HEK293 (cell line): ENCODE data around the gene ZFAND3.

Experiments
- CTCF ChIA-PET: fragments of 350-600 bp; formaldehyde crosslinking; extraction: SDS; loops from one replicate; lab custom pipeline; 2021; ENCODE audit warnings: antibody characterized with exemption; lab: Yijun Ruan, JAX
- POLR2A ChIA-PET: fragments of 300-600 bp; formaldehyde crosslinking; extraction: SDS; loops from one replicate; lab custom pipeline; 2020; ENCODE audit warnings: antibody characterized with exemption, inconsistent platforms; lab: Yijun Ruan, JAX
- H3K27ac ChIP-seq: fragments of 200-500 bp; sonication (Bioruptor generic); 2 replicates; pipeline ENCODE4 v1.5.1; 2014; ENCODE audit warnings: low read depth, low read length, control low read depth, inconsistent platforms; ENCODE audit errors: extremely low read depth
- H3K36me3 ChIP-seq, 2 experiments: fragments of 200-500 bp in 1 of 2; sonication (Bioruptor generic) in 1 of 2; 1 replicate in 1 of 2; 2 replicates in 1 of 2; pipeline ENCODE4 v1.5.1; 2014 to 2017; ENCODE audit warnings: inconsistent platforms in 2 of 2, low read length in 2 of 2; ENCODE audit not compliant: control insufficient read depth in 2 of 2, insufficient read depth in 1 of 2
- H3K4me1 ChIP-seq: fragments of 200-500 bp; sonication (Bioruptor generic); 2 replicates; pipeline ENCODE4 v1.5.1; 2014; ENCODE audit warnings: mild to moderate bottlenecking, low read length, inconsistent platforms; ENCODE audit not compliant: control insufficient read depth, insufficient read depth
- H3K4me3 ChIP-seq: 2 replicates; pipeline ENCODE4 v1.5.1; 2011; ENCODE audit warnings: low read depth, mild to moderate bottlenecking, control low read depth, low read length, moderate library complexity
- H3K9me3 ChIP-seq: fragments of 200-500 bp; sonication (Bioruptor generic); 2 replicates; pipeline ENCODE4 v1.5.1; 2014; ENCODE audit warnings: low read depth, low read length, inconsistent platforms; ENCODE audit not compliant: control insufficient read depth, insufficient read depth
- CTCF ChIP-seq: fragments of 450-650 bp; formaldehyde crosslinking; IDR thresholded peaks from 2 replicates; pipeline ENCODE4 v1.5.1; 2016; ENCODE audit warnings: missing biosample characterization, missing genetic modification characterization
- EGR2 ChIP-seq: fragments of 450-650 bp; formaldehyde crosslinking; IDR thresholded peaks from 2 replicates; pipeline ENCODE4 v1.5.1; 2016; ENCODE audit warnings: low read depth, missing biosample characterization, missing genetic modification characterization
- ELK4 ChIP-seq: IDR thresholded peaks from 2 replicates; pipeline ENCODE4 v1.6.1; 2011; ENCODE audit warnings: mild to moderate bottlenecking, low read depth, low read length, borderline replicate concordance
- MEIS1 ChIP-seq: sonication (generic); formaldehyde crosslinking; IDR thresholded peaks from 2 replicates; pipeline ENCODE4 v1.8.1; 2022; ENCODE audit warnings: missing genetic modification reagents, mild to moderate bottlenecking, borderline replicate concordance
- MYNN ChIP-seq: fragments of 450-650 bp; formaldehyde crosslinking; IDR thresholded peaks from 2 replicates; pipeline ENCODE4 v1.5.1; 2016; ENCODE audit warnings: missing biosample characterization, missing genetic modification characterization, borderline replicate concordance
- RBAK ChIP-seq: fragments of 450-650 bp; formaldehyde crosslinking; IDR thresholded peaks from 2 replicates; pipeline ENCODE4 v1.5.1; 2016; ENCODE audit warnings: missing biosample characterization, missing genetic modification characterization
- SETDB1 ChIP-seq: IDR thresholded peaks from one replicate; pipeline ENCODE4 v1.6.1; 2017; ENCODE audit warnings: mild to moderate bottlenecking, low read length, moderate library complexity, mixed read lengths; ENCODE audit not compliant: insufficient read length
- ZBTB7A ChIP-seq: fragments of 450-650 bp; formaldehyde crosslinking; IDR thresholded peaks from 2 replicates; pipeline ENCODE4 v1.5.1; 2016; ENCODE audit warnings: low read depth, missing biosample characterization, missing genetic modification characterization
- ZFHX2 ChIP-seq: fragments of 450-650 bp; formaldehyde crosslinking; conservative IDR thresholded peaks from 2 replicates; pipeline ENCODE4 v1.5.1; 2016; ENCODE audit warnings: missing biosample characterization, missing genetic modification characterization
- ZNF175 ChIP-seq: fragments of 450-650 bp; formaldehyde crosslinking; IDR thresholded peaks from 2 replicates; pipeline ENCODE4 v1.5.1; 2016; ENCODE audit warnings: missing biosample characterization, missing genetic modification characterization
- ZNF404 ChIP-seq: fragments of 450-650 bp; formaldehyde crosslinking; IDR thresholded peaks from 2 replicates; pipeline ENCODE4 v1.5.1; 2017; ENCODE audit warnings: missing biosample characterization, missing genetic modification characterization
- ZNF449 ChIP-seq: fragments of 450-650 bp; formaldehyde crosslinking; IDR thresholded peaks from 2 replicates; pipeline ENCODE4 v1.5.1; 2017; ENCODE audit warnings: missing biosample characterization, mild to moderate bottlenecking, missing genetic modification characterization, moderate library complexity
- ZNF514 ChIP-seq: fragments of 450-650 bp; formaldehyde crosslinking; IDR thresholded peaks from 2 replicates; pipeline ENCODE4 v1.5.1; 2016; ENCODE audit warnings: missing biosample characterization, missing genetic modification characterization
- ZNF548 ChIP-seq: fragments of 450-650 bp; formaldehyde crosslinking; IDR thresholded peaks from 2 replicates; pipeline ENCODE4 v1.5.1; 2016; ENCODE audit warnings: missing biosample characterization, missing genetic modification characterization
- ZNF629 ChIP-seq: fragments of 450-650 bp; formaldehyde crosslinking; IDR thresholded peaks from 2 replicates; pipeline ENCODE4 v1.5.1; 2017; ENCODE audit warnings: missing biosample characterization, missing genetic modification characterization
- ZNF639 ChIP-seq: fragments of 450-650 bp; formaldehyde crosslinking; IDR thresholded peaks from 2 replicates; pipeline ENCODE4 v1.5.1; 2016; ENCODE audit warnings: missing biosample characterization, missing genetic modification characterization
- ZNF76 ChIP-seq: fragments of 450-650 bp; formaldehyde crosslinking; IDR thresholded peaks from 2 replicates; pipeline ENCODE4; 2016; ENCODE audit warnings: low read depth, missing biosample characterization, missing genetic modification characterization, borderline replicate concordance

The ZFAND3 gene

GRCh38 chr6:38151580-38152500 lies 332.3 kb downstream of the ZFAND3 start:
- Histone ChIP-seq H3K4me1 (no peaks in the 10 kb centered on the region), H3K27ac (no peak overlapping the region), H3K9me3 (no peaks in the 10 kb centered on the region), H3K4me3 (no peak overlapping the region), H3K36me3 (peaks cover 0 to 9% of the 10 kb centered on the region in 2 experiments; a peak in 1 of 3 replicates)
- TF ChIP-seq ZNF629 (no peak), EGR2 (tag by site-specific recombination) (peak; percentile 38; the same call in 1 of the 2 replicates)
- CTCF ChIA-PET: no interaction called here
- POLR2A ChIA-PET: no interaction called here

DNA sequence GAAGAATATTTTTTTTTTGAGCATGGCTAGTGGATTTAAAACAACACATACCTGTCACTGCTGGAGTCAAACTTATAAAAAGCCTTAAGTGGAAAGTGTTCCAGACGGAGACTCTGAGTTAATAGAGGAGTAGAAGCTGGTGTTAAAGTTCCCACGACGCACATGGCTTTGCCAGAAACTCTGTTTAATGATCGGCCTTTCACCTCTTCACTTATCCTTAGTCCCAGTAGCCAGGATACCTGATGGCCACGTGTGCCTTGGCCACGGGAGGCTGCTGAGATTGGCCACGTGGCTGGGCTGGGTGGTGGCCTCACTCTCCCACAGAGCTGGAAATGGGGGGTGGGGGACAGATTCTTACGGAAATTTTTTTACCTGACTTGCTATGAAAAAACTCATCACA lies 333.1 kb downstream of the ZFAND3 start:
- Histone ChIP-seq H3K4me3 (no peak overlapping the region), H3K36me3 (peaks cover 0 to 9% of the 10 kb centered on the region in 2 experiments; a peak in 1 of 3 replicates), H3K27ac (no peak overlapping the region), H3K9me3 (no peaks in the 10 kb centered on the region), H3K4me1 (no peaks in the 10 kb centered on the region)
- ChIA-PET POLR2A (no interaction called here), CTCF (no interaction called here)
- TF ChIP-seq ELK4 (no peak), ZNF76 (tag by site-specific recombination) (no peak), ZNF639 (no peak)

GRCh38 chr6:38153076-38153797 lies 333.7 kb downstream of the ZFAND3 start:
- POLR2A ChIA-PET: no interaction called here
- H3K27ac ChIP-seq: no peak overlapping the region
- TF ChIP-seq ZFHX2 (tag by site-specific recombination): peak; percentile 66
- TF ChIP-seq MEIS1 (CRISPR knock-in tag): no peak
- no peak for TF ChIP-seq ZNF404 (tag by site-specific recombination)
- TF ChIP-seq EGR2 (tag by site-specific recombination): peak; percentile 50; the same call in 1 of the 2 replicates
- TF ChIP-seq, all 188 proteins: peak for 2
- H3K9me3 ChIP-seq: no peaks in the 10 kb centered on the region
- no peak overlapping the region for H3K4me3 ChIP-seq
- no peaks in the 10 kb centered on the region for H3K4me1 ChIP-seq
- H3K36me3 ChIP-seq: peaks cover 0 to 9% of the 10 kb centered on the region in 2 experiments; a peak in 1 of 3 replicates
- CTCF ChIA-PET: no interaction called here

DNA sequence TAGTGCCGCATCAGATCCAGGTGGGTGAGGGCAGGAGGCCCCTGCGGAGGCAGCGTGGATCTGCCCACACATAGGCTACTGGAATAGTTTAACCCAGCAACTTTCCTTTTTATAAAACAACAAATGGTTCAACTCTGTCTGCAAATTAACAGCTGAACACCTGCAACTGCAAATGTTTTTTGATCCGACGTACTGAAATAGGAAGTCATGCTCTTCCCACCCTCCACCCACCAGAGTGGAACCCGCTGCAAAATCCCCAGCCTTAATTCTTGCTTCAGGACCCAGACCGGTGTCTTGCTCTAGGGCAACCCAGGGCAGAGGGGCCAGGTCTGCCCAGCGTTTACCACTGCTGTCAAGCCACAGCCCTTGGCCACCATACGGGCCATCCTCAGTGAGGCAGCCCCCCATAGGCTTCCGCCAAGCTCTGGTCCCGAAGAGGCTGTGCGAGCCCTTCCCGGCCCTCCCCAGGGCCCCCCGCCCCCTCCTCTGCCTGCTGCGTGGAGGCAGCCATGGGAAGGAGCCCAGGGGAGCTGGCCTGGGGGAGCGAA lies 334.3 kb downstream of the ZFAND3 start:
- H3K4me3 ChIP-seq: no peak overlapping the region
- POLR2A ChIA-PET: no interaction called here
- H3K27ac ChIP-seq: no peak overlapping the region
- no peaks in the 10 kb centered on the region for H3K9me3 ChIP-seq
- CTCF ChIA-PET: no interaction called here
- H3K36me3 ChIP-seq: peaks cover 0 to 9% of the 10 kb centered on the region in 2 experiments; a peak in 1 of 3 replicates
- no peaks in the 10 kb centered on the region for H3K4me1 ChIP-seq
- TF ChIP-seq RBAK (no peak), ZBTB7A (no peak), ZNF548 (tag by site-specific recombination) (no peak), MYNN (tag by site-specific recombination) (no peak), ZNF175 (tag by site-specific recombination) (no peak), ZNF514 (tag by site-specific recombination) (no peak), CTCF (tag by site-specific recombination) (no peak), ZNF449 (tag by site-specific recombination) (no peak), SETDB1 (no peak), EGR2 (tag by site-specific recombination) (no peak)
